Lung (tissue), 12 donors: ENCODE results near the gene AKAP6. TPM values are rescaled to one million over a fixed set of nuclear protein-coding genes. Genes with fewer than 3 reads are reported as not detected.
A peak's percentile ranks its signal among the peaks of the same experiment; 100 is the strongest.

Experiments
- ATAC-seq: fragments of 200-7000 bp; cut with Tn5 transposase; one replicate; pipeline ENCODE4 v1.9.1; 2020; ENCODE audit warnings: moderate number of reproducible peaks; ENCODE audit not compliant: insufficient read depth, low FRiP score
- DNase-seq, 3 donors: peaks; one replicate each; pipeline ENCODE4 v3.0.0-alpha.2; 2013 to 2017
- H3K27ac ChIP-seq, 2 donors: one replicate each; pipeline ENCODE4 v1.5.1; 2013; ENCODE audit warnings: mild to moderate bottlenecking in 2 of 2, moderate library complexity in 2 of 2, control low read depth in 1 of 2, inconsistent platforms in 1 of 2, low read depth in 1 of 2, low read length in 1 of 2
- H3K27me3 ChIP-seq, 3 donors: one replicate each; pipeline ENCODE4 v1.5.1; 2013; ENCODE audit warnings: low read length in 2 of 3; ENCODE audit not compliant: control insufficient read depth in 3 of 3, insufficient read depth in 3 of 3
- H3K36me3 ChIP-seq, 4 donors: one replicate each; pipeline ENCODE4 v1.5.1; 2013; ENCODE audit warnings: low read length in 4 of 4, mild to moderate bottlenecking in 1 of 4, moderate library complexity in 1 of 4; ENCODE audit not compliant: control insufficient read depth in 4 of 4, insufficient read depth in 4 of 4
- H3K4me1 ChIP-seq, 5 donors: one replicate each; pipeline ENCODE4 v1.5.1; 2013; ENCODE audit warnings: low read length in 5 of 5, mild to moderate bottlenecking in 2 of 5, moderate library complexity in 1 of 5; ENCODE audit not compliant: control insufficient read depth in 5 of 5, insufficient read depth in 5 of 5
- H3K4me3 ChIP-seq: one replicate; pipeline ENCODE4 v1.5.1; 2013; ENCODE audit warnings: mild to moderate bottlenecking, control low read depth, moderate library complexity
- H3K9ac ChIP-seq, 2 donors: one replicate each; pipeline ENCODE4 v1.5.1; 2013; ENCODE audit warnings: low read length in 2 of 2, control low read depth in 1 of 2; ENCODE audit not compliant: insufficient read depth in 1 of 2
- H3K9me3 ChIP-seq, 4 donors: one replicate each; pipeline ENCODE4 v1.5.1; 2013; ENCODE audit warnings: low read length in 3 of 4, mild to moderate bottlenecking in 1 of 4, moderate library complexity in 1 of 4; ENCODE audit not compliant: control insufficient read depth in 4 of 4, insufficient read depth in 3 of 4
- WGBS, 2 donors: extraction: QIAGEN DNeasy Blood & Tissue Kit; methylation state at CpG; one replicate each; pipeline ENCODE4 v1.1.7; 2013; 5-methylcytosine and 5-hydroxymethylcytosine counted together
- polyA plus RNA-seq, 2 donors: library from polyadenylated mRNA; stranded (reverse); fragments of 200-250 nt; gene quantifications; one replicate each; pipeline ENCODE4 v1.2.1, GENCODE V29; 2013
- total RNA-seq, 2 donors: library from RNA; depleted of rRNA in 1 of 2; stranded (reverse); fragments of >200 nt in 1 of 2; gene quantifications; one replicate each; pipeline ENCODE4 v1.2.1, GENCODE V29; 2014 to 2021
- TF ChIP-seq, protein P1 (sequence below): IDR thresholded peaks from 2 replicates; pipeline ENCODE4 v1.5.1; 2012; ENCODE audit warnings: mild to moderate bottlenecking; ENCODE audit errors: control extremely low read depth, extremely low read depth
- donor health status: control.
- donor health status: control.
- donor health status: Bipolar disorder and iron deficiency.
- donor health status: healthy.
- donor health status: DM: yes; HTN: yes; CAD: no.

Gene AKAP6
- total and polyA plus RNA-seq, 4 donors = 1.5 to 27.1 (median 7.7) TPM

DNA sequence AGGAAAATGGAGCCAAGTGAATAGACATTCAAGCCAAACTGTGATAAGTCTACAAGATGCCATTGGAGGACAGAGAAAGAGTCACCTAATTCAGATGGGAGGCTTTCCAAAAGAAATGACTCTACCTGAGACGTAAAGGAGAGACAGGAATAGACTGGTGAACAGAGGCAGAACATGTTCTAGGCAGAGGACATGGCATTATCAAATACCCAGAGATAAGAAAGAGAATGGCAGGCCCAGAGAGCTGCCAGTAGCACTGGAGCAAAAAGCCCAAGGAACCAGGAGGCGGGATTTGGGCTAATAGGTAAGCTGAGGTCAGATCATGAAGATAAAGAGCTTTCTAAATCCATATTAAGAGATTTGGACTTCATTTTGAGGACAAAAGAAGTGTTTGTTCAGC, 207.1 kb downstream of the AKAP6 start:
- WGBS, 2 donors = 90 to 91% methylated on average over 2 of the region's 2 CpGs
- no peaks in the 10 kb centered on the region for H3K36me3 ChIP-seq
- TF ChIP-seq, protein P1, sequence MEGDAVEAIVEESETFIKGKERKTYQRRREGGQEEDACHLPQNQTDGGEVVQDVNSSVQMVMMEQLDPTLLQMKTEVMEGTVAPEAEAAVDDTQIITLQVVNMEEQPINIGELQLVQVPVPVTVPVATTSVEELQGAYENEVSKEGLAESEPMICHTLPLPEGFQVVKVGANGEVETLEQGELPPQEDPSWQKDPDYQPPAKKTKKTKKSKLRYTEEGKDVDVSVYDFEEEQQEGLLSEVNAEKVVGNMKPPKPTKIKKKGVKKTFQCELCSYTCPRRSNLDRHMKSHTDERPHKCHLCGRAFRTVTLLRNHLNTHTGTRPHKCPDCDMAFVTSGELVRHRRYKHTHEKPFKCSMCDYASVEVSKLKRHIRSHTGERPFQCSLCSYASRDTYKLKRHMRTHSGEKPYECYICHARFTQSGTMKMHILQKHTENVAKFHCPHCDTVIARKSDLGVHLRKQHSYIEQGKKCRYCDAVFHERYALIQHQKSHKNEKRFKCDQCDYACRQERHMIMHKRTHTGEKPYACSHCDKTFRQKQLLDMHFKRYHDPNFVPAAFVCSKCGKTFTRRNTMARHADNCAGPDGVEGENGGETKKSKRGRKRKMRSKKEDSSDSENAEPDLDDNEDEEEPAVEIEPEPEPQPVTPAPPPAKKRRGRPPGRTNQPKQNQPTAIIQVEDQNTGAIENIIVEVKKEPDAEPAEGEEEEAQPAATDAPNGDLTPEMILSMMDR = no peak

DNA sequence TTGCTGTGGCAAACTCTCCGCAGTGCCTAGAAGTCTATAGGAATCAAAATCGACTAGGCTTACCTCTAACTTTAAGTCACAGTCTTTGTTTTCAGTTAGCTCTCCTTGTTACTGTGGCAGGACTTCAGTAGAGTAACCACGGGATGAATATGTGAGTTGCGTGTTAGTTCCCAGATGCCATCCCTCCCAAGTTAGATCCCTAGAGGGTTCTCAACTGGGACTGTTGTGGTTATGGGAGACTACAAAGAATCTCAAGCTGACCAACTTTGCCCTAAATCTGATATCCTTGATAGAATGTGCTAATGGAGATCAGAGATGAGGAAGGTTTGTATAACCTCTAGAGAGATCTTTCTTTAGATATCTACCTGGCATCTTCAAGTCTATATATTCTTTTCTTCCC, 208.1 kb downstream of the AKAP6 start:
- TF ChIP-seq, protein P1 = no peak
- no peak for ATAC-seq

More for the DNA sequence above, 207.1 kb downstream of the AKAP6 start:
- ATAC-seq (no peak), DNase-seq (no peak)
- Histone ChIP-seq H3K4me1 (peaks cover 0 to 18% (median 0%) of the 10 kb centered on the region in 5 donors), H3K27ac (peak overlapping the region in 1 of 2 donors; percentile 83), H3K9me3 (no peaks in the 10 kb centered on the region), H3K9ac (no peak overlapping the region), H3K4me3 (no peak overlapping the region), H3K27me3 (no peaks in the 10 kb centered on the region)

DNA sequence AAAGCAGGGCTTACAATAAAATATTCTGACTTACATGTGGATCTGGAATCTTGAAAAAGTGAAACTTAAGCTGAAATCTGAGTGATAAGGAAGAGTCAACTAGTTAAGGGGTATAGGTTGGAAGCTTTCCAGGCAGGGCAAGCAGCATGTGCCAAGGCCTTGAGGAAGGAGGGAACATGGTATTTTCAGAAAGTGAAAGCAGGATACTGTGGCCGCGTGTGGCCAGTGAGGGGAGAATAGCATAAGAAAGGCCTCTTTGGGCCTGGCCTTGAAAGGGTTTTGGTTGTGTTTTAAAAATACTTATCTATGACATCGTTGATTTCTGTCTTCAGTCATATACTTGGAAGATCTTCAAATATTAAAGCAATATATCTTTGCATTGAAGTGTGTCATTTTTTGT, 213.4 kb downstream of the AKAP6 start:
- Histone ChIP-seq H3K9ac (no peak overlapping the region), H3K36me3 (no peaks in the 10 kb centered on the region), H3K4me3 (no peak overlapping the region), H3K27ac (no peak overlapping the region), H3K9me3 (no peaks in the 10 kb centered on the region), H3K27me3 (no peaks in the 10 kb centered on the region), H3K4me1 (peaks cover 0 to 11% (median 2%) of the 10 kb centered on the region in 5 donors)
- ATAC-seq (no peak), DNase-seq (no peak)
- WGBS, 2 donors = 37 to 66% methylated on average over 3 of the region's 3 CpGs
- TF ChIP-seq, protein P1 = no peak

More for the DNA sequence above, 208.1 kb downstream of the AKAP6 start:
- Histone ChIP-seq H3K4me3 (no peak overlapping the region), H3K9me3 (no peaks in the 10 kb centered on the region), H3K9ac (no peak overlapping the region), H3K4me1 (peaks cover 0 to 18% (median 0%) of the 10 kb centered on the region in 5 donors), H3K27me3 (no peaks in the 10 kb centered on the region), H3K27ac (peak overlapping the region in 1 of 2 donors; percentile 59), H3K36me3 (no peaks in the 10 kb centered on the region)
- DNase-seq = no peak
- whole genome bisulfite sequencing, 2 donors = 83 to 91% methylated on average over 4 of the region's 4 CpGs

DNA sequence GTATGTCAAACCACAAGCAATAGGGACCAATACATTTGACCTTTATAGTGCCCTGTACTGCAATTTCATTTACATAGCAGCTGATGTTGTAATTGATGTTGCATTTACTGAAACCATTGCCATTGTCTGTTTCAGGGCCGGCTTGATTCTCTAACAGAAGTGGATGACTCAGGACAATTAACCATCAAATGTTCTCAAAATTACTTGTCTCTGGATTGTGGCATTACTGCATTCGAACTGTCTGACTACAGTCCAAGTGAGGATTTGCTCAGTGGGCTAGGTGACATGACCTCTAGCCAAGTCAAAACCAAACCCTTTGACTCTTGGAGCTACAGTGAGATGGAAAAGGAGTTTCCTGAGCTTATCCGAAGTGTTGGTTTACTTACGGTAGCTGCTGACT, 216.0 kb downstream of the AKAP6 start:
- WGBS, 2 donors = 86 to 94% methylated on average over 4 of the region's 4 CpGs
- Histone ChIP-seq H3K9ac (no peak overlapping the region), H3K4me1 (peaks cover 0 to 8% (median 2%) of the 10 kb centered on the region in 5 donors), H3K27ac (peak overlapping the region in 1 of 2 donors; percentile 47), H3K36me3 (no peaks in the 10 kb centered on the region), H3K27me3 (no peaks in the 10 kb centered on the region), H3K9me3 (no peaks in the 10 kb centered on the region), H3K4me3 (no peak overlapping the region)
- ATAC-seq (no peak), DNase-seq (no peak)
- TF ChIP-seq, protein P1 = no peak
